Hepatic stellate cell (primary cell): Measurements from ENCODE around the gene ABCA1.
"Not testable (repeated sequence)": the region's sequence is repeated elsewhere in the genome, so short reads cannot be mapped to it uniquely, and the experiment has no call there.

Experiments used
- DNase-seq: peaks from one replicate; pipeline ENCODE4 v3.0.0; 2011; ENCODE audit warnings: low spot score

ABCA1 gene

GRCh38 chr9:104795857-104796256 lies 132.1 kb downstream of the ABCA1 start:
- no peak for DNase-seq

- no peak for DNase-seq
Measured at GRCh38 chr9:104795082-104795481, 132.9 kb downstream of the ABCA1 start.

- no peak for DNase-seq
Measured at GRCh38 chr9:104794070-104794469, 133.9 kb downstream of the ABCA1 start.

- no peak for DNase-seq
Measured at GRCh38 chr9:104788251-104788650, 139.7 kb downstream of the ABCA1 start.

GRCh38 chr9:104787306-104788015 lies 140.5 kb downstream of the ABCA1 start:
- no peak for DNase-seq

- no peak for DNase-seq
Measured at GRCh38 chr9:104786293-104786692, 141.7 kb downstream of the ABCA1 start.

GRCh38 chr9:104784098-104784497 lies 143.9 kb downstream of the ABCA1 start:
- DNase-seq, result no peak

- DNase-seq, result no peak
Measured at GRCh38 chr9:104783588-104783987, 144.4 kb downstream of the ABCA1 start.

- peak; percentile 24 for DNase-seq
Measured at GRCh38 chr9:104780796-104781395, 147.1 kb downstream of the ABCA1 start.

- no peak for DNase-seq
Measured at GRCh38 chr9:104779946-104780535, 147.9 kb downstream of the ABCA1 start.

- DNase-seq, result no peak
Measured at GRCh38 chr9:104779334-104779733, 148.6 kb downstream of the ABCA1 start.

- DNase-seq, result no peak
Measured at GRCh38 chr9:104778802-104779201, 149.2 kb downstream of the ABCA1 start.

GRCh38 chr9:104776797-104777196 lies 151.2 kb downstream of the ABCA1 start:
- DNase-seq, result no peak

GRCh38 chr9:104775976-104776375 lies 152.0 kb downstream of the ABCA1 start:
- no peak for DNase-seq

GRCh38 chr9:104775574-104775936 lies 152.4 kb downstream of the ABCA1 start:
- DNase-seq, result no peak

- no peak for DNase-seq
Measured at GRCh38 chr9:104774831-104775573, 153.0 kb downstream of the ABCA1 start.

- no peak for DNase-seq
Measured at GRCh38 chr9:104774132-104774531, 153.8 kb downstream of the ABCA1 start.

- no peak for DNase-seq
Measured at GRCh38 chr9:104772714-104773510, 155.0 kb downstream of the ABCA1 start.

- DNase-seq, result no peak
Measured at GRCh38 chr9:104769655-104770054, 158.3 kb downstream of the ABCA1 start.

GRCh38 chr9:104769029-104769428 lies 158.9 kb downstream of the ABCA1 start:
- DNase-seq, result not testable (repeated sequence)

- no peak for DNase-seq
Measured at GRCh38 chr9:104767507-104767906, 160.4 kb downstream of the ABCA1 start.

- DNase-seq, result no peak
Measured at GRCh38 chr9:104766025-104766424, 161.9 kb downstream of the ABCA1 start.
